Activated naive CD4-positive, alpha-beta T cell treated with anti-CD3 and anti-CD28 coated beads, Interleukin-2, amount 50 U/mL, for 16 hours (primary cell): Measurements from ENCODE around the gene PATZ1.

ENCODE experiments used
- DNase-seq: peaks from one replicate; pipeline ENCODE4 v3.0.0-alpha.2; 2020

The PATZ1 gene

GRCh38 chr22:31279327-31279669, 66.8 kb downstream of the PATZ1 start:
- no peak for DNase-seq

- DNase-seq = no peak
Observed at GRCh38 chr22:31278626-31279326, 67.4 kb downstream of the PATZ1 start.

- DNase-seq = no peak
Observed at GRCh38 chr22:31278151-31278621, 68.0 kb downstream of the PATZ1 start.

- no peak for DNase-seq
Observed at GRCh38 chr22:31277741-31278140, 68.4 kb downstream of the PATZ1 start.

- DNase-seq = no peak
Observed at GRCh38 chr22:31276426-31277167, 69.5 kb downstream of the PATZ1 start.
